ENCODE results near the gene IFNA17. TPM values are rescaled to one million over a fixed set of nuclear protein-coding genes. Genes with fewer than 3 reads are reported as not detected.
"Not testable (repeated sequence)": the region's sequence is repeated elsewhere in the genome, so short reads cannot be mapped to it uniquely, and the experiment has no call there.

IFNA17 gene
- total RNA-seq, 4 donors from 2014 or later, result not detected

- Histone ChIP-seq H3K9me3 (no peaks in the 10 kb centered on the region), H3K27ac (replicated peaks in 1 of 4) (no peak overlapping the region), H3K4me1 (peaks cover 0 to 7% (median 5%) of the 10 kb centered on the region in 4 donors), H3K36me3 (no peaks in the 10 kb centered on the region), H3K27me3 (peaks cover 0 to 4% (median 0%) of the 10 kb centered on the region in 4 donors), H3K4me3 (no peak overlapping the region)
- intact Hi-C loops (cut with DNase I), result no loop called here
- WGBS, result 45% methylated on average over 1 of the region's 1 CpG
- no peak for DNase-seq (ENCODE audit: extremely low spot score)
- TF ChIP-seq EP300 (IDR thresholded peaks at IDR 0.05) (no peak), POLR2A (IDR thresholded peaks at IDR 0.05; ENCODE audit: low read depth) (no peak), CTCF (IDR thresholded peaks at IDR 0.05) (no peak), POLR2AphosphoS5 (IDR thresholded peaks at IDR 0.05) (no peak)
Measured at GRCh38 chr9:21251190-21251589, 23.2 kb upstream of the IFNA17 start.

- no peak for DNase-seq (ENCODE audit: extremely low spot score)
- Histone ChIP-seq H3K36me3 (no peaks in the 10 kb centered on the region), H3K9me3 (no peaks in the 10 kb centered on the region), H3K27ac (replicated peaks in 1 of 4) (no peak overlapping the region), H3K4me3 (no peak overlapping the region), H3K4me1 (no peaks in the 10 kb centered on the region), H3K27me3 (peaks cover 0 to 3% (median 0%) of the 10 kb centered on the region in 4 donors)
- TF ChIP-seq EP300 (IDR thresholded peaks at IDR 0.05) (no peak), CTCF (IDR thresholded peaks at IDR 0.05) (no peak), POLR2A (IDR thresholded peaks at IDR 0.05; ENCODE audit: low read depth) (no peak), POLR2AphosphoS5 (IDR thresholded peaks at IDR 0.05) (no peak)
- intact Hi-C loops (cut with DNase I), result no loop called here
- WGBS, result 53% methylated on average over 2 of the region's 2 CpGs
Measured at GRCh38 chr9:21244836-21245235, 16.8 kb upstream of the IFNA17 start.

GRCh38 chr9:21239911-21240310 is 11.9 kb upstream of the IFNA17 start, which contains the start of gene IFNA14:
Gene IFNA14, minus strand, starts transcription at chr9:21240005. Its CDS starts 70 bp downstream, at chr9:21239935.
- no peaks in the 10 kb centered on the region for H3K9me3 ChIP-seq
- no peak within 1 kb of the TSS for H3K4me3 ChIP-seq
- H3K36me3 ChIP-seq, result no peaks in the 10 kb centered on the region
- no peak within 1 kb of the TSS for H3K27ac ChIP-seq (replicated peaks in 1 of 4)
- TF ChIP-seq POLR2AphosphoS5 (IDR thresholded peaks at IDR 0.05) (no peak), EP300 (IDR thresholded peaks at IDR 0.05) (no peak), POLR2A (IDR thresholded peaks at IDR 0.05; ENCODE audit: low read depth) (no peak), CTCF (IDR thresholded peaks at IDR 0.05) (no peak)
- H3K4me1 ChIP-seq, result peaks cover 0 to 4% (median 0%) of the 10 kb centered on the region in 4 donors
- peaks cover 0 to under 1% (median 0%) of the 10 kb centered on the region in 4 donors for H3K27me3 ChIP-seq
- WGBS, result 68% methylated on average over 2 of the region's 2 CpGs
- DNase-seq (ENCODE audit: extremely low spot score), result no peak
- intact Hi-C loops (cut with DNase I), result no loop called here

- H3K9me3 ChIP-seq; H3K27ac ChIP-seq (replicated peaks in 1 of 4); H3K27me3 ChIP-seq; DNase-seq (ENCODE audit: extremely low spot score); intact Hi-C loops (cut with DNase I); H3K36me3 ChIP-seq; H3K4me1 ChIP-seq; H3K4me3 ChIP-seq: not testable (repeated sequence)
- 13% methylated on average over 1 of the region's 1 CpG for WGBS
Measured at GRCh38 chr9:21236360-21236714, 8.3 kb upstream of the IFNA17 start.

GRCh38 chr9:21235468-21236359 is 7.7 kb upstream of the IFNA17 start:
- intact Hi-C loops (cut with DNase I), result loop anchor here (2.0 kb wide), 1 partner anchor 555 kb away; no protein-coding TSS in a partner anchor
- not testable (repeated sequence) for H3K36me3 ChIP-seq; H3K27ac ChIP-seq (replicated peaks in 1 of 4); DNase-seq (ENCODE audit: extremely low spot score); H3K4me1 ChIP-seq; H3K27me3 ChIP-seq; H3K4me3 ChIP-seq; H3K9me3 ChIP-seq
- WGBS, result 27% methylated on average over 8 of the region's 8 CpGs
- peak; percentile 24 to 51 (median 37) for TF ChIP-seq CTCF (IDR thresholded peaks at IDR 0.05)
